Gastroesophageal sphincter (tissue), 4 donors: ENCODE measurements around the gene TUBB2A. TPM values are rescaled to one million over a fixed set of nuclear protein-coding genes. Genes with fewer than 3 reads are reported as not detected.

Experiments used
- ATAC-seq: fragments of 150-250 bp; one replicate; pipeline ENCODE4 v1.9.1; 2016; ENCODE audit warnings: mild to moderate bottlenecking, moderate library complexity
- H3K27ac ChIP-seq, 4 donors: fragments of 200-600 bp; sonication (generic) in 3 of 4; 1 replicate in 3 of 4; 2 replicates in 1 of 4; pipeline ENCODE4 v1.5.1; 2016 to 2019
- H3K27me3 ChIP-seq: fragments of 200-600 bp; sonication (generic); one replicate; pipeline ENCODE4 v1.5.1; 2019
- H3K36me3 ChIP-seq, 2 donors: fragments of 200-600 bp; sonication (generic); one replicate each; pipeline ENCODE4 v1.5.1; 2019; ENCODE audit warnings: control low read depth in 1 of 2
- H3K4me1 ChIP-seq, 3 donors: fragments of 200-600 bp; sonication (generic); 1 replicate in 2 of 3; 2 replicates in 1 of 3; pipeline ENCODE4 v1.5.1; 2016 to 2019; ENCODE audit warnings: control low read depth in 2 of 3
- H3K4me3 ChIP-seq, 2 donors: fragments of 200-600 bp; sonication (generic); one replicate each; pipeline ENCODE4 v1.5.1; 2019; ENCODE audit warnings: mild to moderate bottlenecking in 1 of 2, moderate library complexity in 1 of 2
- H3K9me3 ChIP-seq, 3 donors: fragments of 200-600 bp; sonication (generic); one replicate each; pipeline ENCODE4 v1.5.1; 2017 to 2019; ENCODE audit warnings: control low read depth in 2 of 3
- CTCF ChIP-seq, 4 experiments: fragments of 200-600 bp in 2 of 4; fragments of 450-650 bp in 2 of 4; sonication (generic) in 1 of 4; IDR thresholded peaks; one replicate each; pipeline ENCODE4 v1.5.1; 2017 to 2019; ENCODE audit warnings: antibody characterized with exemption in 4 of 4, mild to moderate bottlenecking in 2 of 4, moderate library complexity in 2 of 4
- EP300 ChIP-seq: sonication (generic); formaldehyde crosslinking; IDR thresholded peaks from one replicate; pipeline ENCODE4 v1.6.1; 2017; ENCODE audit warnings: antibody characterized with exemption, mild to moderate bottlenecking
- POLR2A ChIP-seq, 2 donors: fragments of 450-650 bp; IDR thresholded peaks; one replicate each; pipeline ENCODE4 v1.6.1; 2017; ENCODE audit warnings: antibody characterized with exemption in 2 of 2, mild to moderate bottlenecking in 2 of 2, moderate library complexity in 1 of 2
- POLR2AphosphoS5 ChIP-seq: sonication (generic); formaldehyde crosslinking; IDR thresholded peaks from one replicate; pipeline ENCODE4 v1.6.1; 2017; ENCODE audit warnings: antibody characterized with exemption
- WGBS, 2 donors: methylation state at CpG; one replicate each; pipeline ENCODE4 v1.1.5; 2018; ENCODE audit warnings: low coverage in 1 of 2; 5-methylcytosine and 5-hydroxymethylcytosine counted together
- total RNA-seq, 4 donors: library from RNA; depleted of rRNA; stranded (reverse); fragments of >200 nt; gene quantifications; one replicate each; pipeline ENCODE4 v1.1.0, GENCODE V29; 2016

The TUBB2A gene
- total RNA-seq, 4 donors from 2014 or later = 74.6 to 219 (median 119) TPM

- WGBS, 2 donors = 90 to 94% methylated on average over 10 to 15 of the region's 15 CpGs
- Histone ChIP-seq H3K27ac (no peak overlapping the region), H3K36me3 (peaks cover 0 to 55% of the 10 kb centered on the region in 2 donors), H3K27me3 (no peaks in the 10 kb centered on the region), H3K4me3 (no peak overlapping the region), H3K4me1 (peaks cover 0 to 16% (median 0%) of the 10 kb centered on the region in 3 donors), H3K9me3 (no peaks in the 10 kb centered on the region)
- no peak for ATAC-seq
- TF ChIP-seq POLR2A (IDR thresholded peaks at IDR 0.05) (no peak), EP300 (no peak), POLR2AphosphoS5 (no peak), CTCF (IDR thresholded peaks at IDR 0.05) (no peak)
These were observed 28.8 kb downstream of the TUBB2A start for GRCh38 chr6:3128356-3129108.

- 0 to 60% methylated on average over 1 to 2 of the region's 2 CpGs for WGBS, 2 donors
- Histone ChIP-seq H3K27ac (peak overlapping the region in 1 of 4 donors; percentile 19), H3K36me3 (peaks cover 0 to 28% of the 10 kb centered on the region in 2 donors), H3K9me3 (no peaks in the 10 kb centered on the region), H3K4me1 (peaks cover 0 to 16% (median 0%) of the 10 kb centered on the region in 3 donors), H3K4me3 (no peak overlapping the region), H3K27me3 (no peaks in the 10 kb centered on the region)
- TF ChIP-seq EP300 = no peak
- TF ChIP-seq POLR2A (IDR thresholded peaks at IDR 0.05) = no peak
- no peak for TF ChIP-seq CTCF (IDR thresholded peaks at IDR 0.05)
- no peak for TF ChIP-seq POLR2AphosphoS5
- no peak for ATAC-seq
These were observed 31.5 kb downstream of the TUBB2A start for GRCh38 chr6:3125815-3126214.

- no peaks in the 10 kb centered on the region for H3K27me3 ChIP-seq
- peaks cover 0 to 16% of the 10 kb centered on the region in 2 donors for H3K36me3 ChIP-seq
- H3K4me1 ChIP-seq = peaks cover 0 to 23% (median 0%) of the 10 kb centered on the region in 3 donors
- 79 to 82% methylated on average over 8 of the region's 8 CpGs for WGBS, 2 donors
- no peak for TF ChIP-seq CTCF (IDR thresholded peaks at IDR 0.05)
- TF ChIP-seq EP300 = no peak
- no peak for TF ChIP-seq POLR2A (IDR thresholded peaks at IDR 0.05)
- TF ChIP-seq POLR2AphosphoS5 = no peak
- H3K27ac ChIP-seq = no peak overlapping the region
- H3K9me3 ChIP-seq = no peaks in the 10 kb centered on the region
- ATAC-seq = no peak
- H3K4me3 ChIP-seq = no peak overlapping the region
These were observed 32.7 kb downstream of the TUBB2A start for GRCh38 chr6:3124667-3125066.

GRCh38 chr6:3122823-3123182 is 34.5 kb downstream of the TUBB2A start:
- Histone ChIP-seq H3K4me1 (peaks cover 0 to 30% (median 3%) of the 10 kb centered on the region in 3 donors), H3K27ac (no peak overlapping the region), H3K4me3 (no peak overlapping the region), H3K36me3 (no peaks in the 10 kb centered on the region), H3K9me3 (no peaks in the 10 kb centered on the region), H3K27me3 (no peaks in the 10 kb centered on the region)
- TF ChIP-seq POLR2A (IDR thresholded peaks at IDR 0.05) (no peak), EP300 (no peak), CTCF (IDR thresholded peaks at IDR 0.05) (no peak), POLR2AphosphoS5 (no peak)
- WGBS, 2 donors = 69 to 90% methylated on average over 2 of the region's 9 CpGs
- no peak for ATAC-seq

- no peak for ATAC-seq
- H3K4me3 ChIP-seq = no peak overlapping the region
- H3K4me1 ChIP-seq = peaks cover 0 to 23% (median 3%) of the 10 kb centered on the region in 3 donors
- no peak overlapping the region for H3K27ac ChIP-seq
- WGBS, 2 donors = 92 to 95% methylated on average over 2 to 5 of the region's 5 CpGs
- no peaks in the 10 kb centered on the region for H3K9me3 ChIP-seq
- no peaks in the 10 kb centered on the region for H3K36me3 ChIP-seq
- TF ChIP-seq POLR2A (IDR thresholded peaks at IDR 0.05) = no peak
- TF ChIP-seq POLR2AphosphoS5 = no peak
- TF ChIP-seq EP300 = no peak
- no peak for TF ChIP-seq CTCF (IDR thresholded peaks at IDR 0.05)
- no peaks in the 10 kb centered on the region for H3K27me3 ChIP-seq
These were observed 36.6 kb downstream of the TUBB2A start for GRCh38 chr6:3120765-3121089.
